ENCODE measurements around the gene MICAL2. TPM values are rescaled to one million over a fixed set of nuclear protein-coding genes. Genes with fewer than 3 reads are reported as not detected.

The MICAL2 gene
- total RNA-seq, 1 experiment from 2014 or later: 37.4 TPM

DNA sequence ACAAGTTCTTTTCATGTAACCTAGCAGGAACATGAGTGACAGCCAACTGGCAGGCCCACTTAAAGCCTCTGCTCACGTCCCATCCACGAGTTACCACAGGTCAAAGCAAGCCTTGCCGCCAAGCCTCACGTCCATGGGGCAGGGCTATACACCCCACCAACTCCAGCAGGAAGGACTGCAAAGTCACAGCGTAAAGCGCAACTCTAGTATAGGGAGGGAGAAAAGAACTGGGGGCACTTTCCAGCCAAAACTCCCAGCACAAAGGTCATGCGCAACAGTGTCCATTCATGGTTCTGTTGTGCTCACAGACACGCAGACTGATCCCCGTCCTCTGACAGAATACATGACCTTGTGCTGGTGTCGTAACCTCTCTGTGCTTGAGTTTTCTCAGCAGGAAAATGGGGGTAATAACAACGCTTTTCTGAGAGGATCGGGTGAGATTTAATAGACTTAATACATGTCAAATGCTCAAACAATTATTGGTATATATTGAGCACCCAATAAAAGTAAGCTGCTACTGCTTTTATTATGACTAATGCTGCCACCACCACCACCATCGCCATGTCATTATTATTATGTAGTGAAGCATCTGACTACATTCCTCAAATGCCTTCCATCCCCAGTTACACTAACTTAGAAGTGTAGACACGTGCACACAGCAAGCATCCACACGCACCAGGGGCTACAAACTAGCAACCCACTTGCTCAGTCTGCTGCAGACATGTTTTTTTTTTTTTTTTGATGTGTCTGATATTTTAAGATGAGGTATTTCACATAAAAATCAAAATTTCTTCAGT lies 162.6 kb downstream of the MICAL2 start:
- Histone ChIP-seq H3K4me1 (ENCODE audit: control insufficient read depth in 1 of 2, insufficient read depth in 2 of 2, low read length in 2 of 2) (peaks cover 8 to 20% of the 10 kb centered on the region in 2 experiments), H3K4me2 (ENCODE audit: low read length) (no peak overlapping the region), H3K9me3 (ENCODE audit: control insufficient read depth in 1 of 2, insufficient read depth in 1 of 2, low read depth in 1 of 2, low read length in 2 of 2) (no peaks in the 10 kb centered on the region), H3K4me3 (replicated peaks in 1 of 2; ENCODE audit: low read depth in 1 of 2, low read length in 2 of 2) (no peak overlapping the region), H3K79me2 (ENCODE audit: insufficient read depth, low read length) (no peaks in the 10 kb centered on the region), H3K36me3 (ENCODE audit: control insufficient read depth in 1 of 2, insufficient read depth in 2 of 2, low read length in 2 of 2) (no peaks in the 10 kb centered on the region), H3K27ac (ENCODE audit: low read depth, low read length) (no peak overlapping the region), H2AFZ (ENCODE audit: low read depth, low read length, poor library complexity, severe bottlenecking) (no peak overlapping the region), H4K20me1 (ENCODE audit: insufficient read depth) (no peaks in the 10 kb centered on the region), H3K9me2 (ENCODE audit: insufficient read depth) (no peaks in the 10 kb centered on the region), H3K9ac (ENCODE audit: low read length) (no peak overlapping the region), H3K27me3 (ENCODE audit: insufficient read depth, low read length) (no peaks in the 10 kb centered on the region)
- CTCF ChIA-PET: no interaction called here
- BruUV-seq (replicated peaks): no TSS peak
- TF ChIP-seq CEBPB (IDR thresholded peaks at IDR 0.05; ENCODE audit: low read depth) (no peak), TCF7L2 (IDR thresholded peaks at IDR 0.05; ENCODE audit: borderline replicate concordance, extremely low read depth, insufficient read depth, insufficient read length) (no peak), EZH2phosphoT487 (IDR thresholded peaks at IDR 0.05; ENCODE audit: borderline replicate concordance) (no peak), YY1 (IDR thresholded peaks at IDR 0.05; ENCODE audit: extremely low read depth, insufficient replicate concordance, low read depth, low read length) (no peak), EGR1 (IDR thresholded peaks at IDR 0.05; ENCODE audit: low read depth) (no peak), RAD21 (IDR thresholded peaks at IDR 0.05; ENCODE audit: low read depth) (no peak), FOSL1 (IDR thresholded peaks at IDR 0.05; ENCODE audit: low read depth) (no peak), SRF (IDR thresholded peaks at IDR 0.05; ENCODE audit: low read depth) (no peak), CBX3 (IDR thresholded peaks at IDR 0.05; ENCODE audit: low read depth) (no peak), JUND (IDR thresholded peaks at IDR 0.05) (no peak)
- TF ChIP-seq, protein P1, sequence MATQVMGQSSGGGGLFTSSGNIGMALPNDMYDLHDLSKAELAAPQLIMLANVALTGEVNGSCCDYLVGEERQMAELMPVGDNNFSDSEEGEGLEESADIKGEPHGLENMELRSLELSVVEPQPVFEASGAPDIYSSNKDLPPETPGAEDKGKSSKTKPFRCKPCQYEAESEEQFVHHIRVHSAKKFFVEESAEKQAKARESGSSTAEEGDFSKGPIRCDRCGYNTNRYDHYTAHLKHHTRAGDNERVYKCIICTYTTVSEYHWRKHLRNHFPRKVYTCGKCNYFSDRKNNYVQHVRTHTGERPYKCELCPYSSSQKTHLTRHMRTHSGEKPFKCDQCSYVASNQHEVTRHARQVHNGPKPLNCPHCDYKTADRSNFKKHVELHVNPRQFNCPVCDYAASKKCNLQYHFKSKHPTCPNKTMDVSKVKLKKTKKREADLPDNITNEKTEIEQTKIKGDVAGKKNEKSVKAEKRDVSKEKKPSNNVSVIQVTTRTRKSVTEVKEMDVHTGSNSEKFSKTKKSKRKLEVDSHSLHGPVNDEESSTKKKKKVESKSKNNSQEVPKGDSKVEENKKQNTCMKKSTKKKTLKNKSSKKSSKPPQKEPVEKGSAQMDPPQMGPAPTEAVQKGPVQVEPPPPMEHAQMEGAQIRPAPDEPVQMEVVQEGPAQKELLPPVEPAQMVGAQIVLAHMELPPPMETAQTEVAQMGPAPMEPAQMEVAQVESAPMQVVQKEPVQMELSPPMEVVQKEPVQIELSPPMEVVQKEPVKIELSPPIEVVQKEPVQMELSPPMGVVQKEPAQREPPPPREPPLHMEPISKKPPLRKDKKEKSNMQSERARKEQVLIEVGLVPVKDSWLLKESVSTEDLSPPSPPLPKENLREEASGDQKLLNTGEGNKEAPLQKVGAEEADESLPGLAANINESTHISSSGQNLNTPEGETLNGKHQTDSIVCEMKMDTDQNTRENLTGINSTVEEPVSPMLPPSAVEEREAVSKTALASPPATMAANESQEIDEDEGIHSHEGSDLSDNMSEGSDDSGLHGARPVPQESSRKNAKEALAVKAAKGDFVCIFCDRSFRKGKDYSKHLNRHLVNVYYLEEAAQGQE (IDR thresholded peaks at IDR 0.05; ENCODE audit: low read depth): no peak
- TF ChIP-seq, protein P2, sequence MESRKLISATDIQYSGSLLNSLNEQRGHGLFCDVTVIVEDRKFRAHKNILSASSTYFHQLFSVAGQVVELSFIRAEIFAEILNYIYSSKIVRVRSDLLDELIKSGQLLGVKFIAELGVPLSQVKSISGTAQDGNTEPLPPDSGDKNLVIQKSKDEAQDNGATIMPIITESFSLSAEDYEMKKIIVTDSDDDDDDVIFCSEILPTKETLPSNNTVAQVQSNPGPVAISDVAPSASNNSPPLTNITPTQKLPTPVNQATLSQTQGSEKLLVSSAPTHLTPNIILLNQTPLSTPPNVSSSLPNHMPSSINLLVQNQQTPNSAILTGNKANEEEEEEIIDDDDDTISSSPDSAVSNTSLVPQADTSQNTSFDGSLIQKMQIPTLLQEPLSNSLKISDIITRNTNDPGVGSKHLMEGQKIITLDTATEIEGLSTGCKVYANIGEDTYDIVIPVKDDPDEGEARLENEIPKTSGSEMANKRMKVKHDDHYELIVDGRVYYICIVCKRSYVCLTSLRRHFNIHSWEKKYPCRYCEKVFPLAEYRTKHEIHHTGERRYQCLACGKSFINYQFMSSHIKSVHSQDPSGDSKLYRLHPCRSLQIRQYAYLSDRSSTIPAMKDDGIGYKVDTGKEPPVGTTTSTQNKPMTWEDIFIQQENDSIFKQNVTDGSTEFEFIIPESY (IDR thresholded peaks at IDR 0.05; ENCODE audit: extremely low read depth, insufficient replicate concordance, low read length): no peak
- TF ChIP-seq, protein P3, sequence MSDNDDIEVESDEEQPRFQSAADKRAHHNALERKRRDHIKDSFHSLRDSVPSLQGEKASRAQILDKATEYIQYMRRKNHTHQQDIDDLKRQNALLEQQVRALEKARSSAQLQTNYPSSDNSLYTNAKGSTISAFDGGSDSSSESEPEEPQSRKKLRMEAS (IDR thresholded peaks at IDR 0.05): no peak
- TF ChIP-seq, protein P4, sequence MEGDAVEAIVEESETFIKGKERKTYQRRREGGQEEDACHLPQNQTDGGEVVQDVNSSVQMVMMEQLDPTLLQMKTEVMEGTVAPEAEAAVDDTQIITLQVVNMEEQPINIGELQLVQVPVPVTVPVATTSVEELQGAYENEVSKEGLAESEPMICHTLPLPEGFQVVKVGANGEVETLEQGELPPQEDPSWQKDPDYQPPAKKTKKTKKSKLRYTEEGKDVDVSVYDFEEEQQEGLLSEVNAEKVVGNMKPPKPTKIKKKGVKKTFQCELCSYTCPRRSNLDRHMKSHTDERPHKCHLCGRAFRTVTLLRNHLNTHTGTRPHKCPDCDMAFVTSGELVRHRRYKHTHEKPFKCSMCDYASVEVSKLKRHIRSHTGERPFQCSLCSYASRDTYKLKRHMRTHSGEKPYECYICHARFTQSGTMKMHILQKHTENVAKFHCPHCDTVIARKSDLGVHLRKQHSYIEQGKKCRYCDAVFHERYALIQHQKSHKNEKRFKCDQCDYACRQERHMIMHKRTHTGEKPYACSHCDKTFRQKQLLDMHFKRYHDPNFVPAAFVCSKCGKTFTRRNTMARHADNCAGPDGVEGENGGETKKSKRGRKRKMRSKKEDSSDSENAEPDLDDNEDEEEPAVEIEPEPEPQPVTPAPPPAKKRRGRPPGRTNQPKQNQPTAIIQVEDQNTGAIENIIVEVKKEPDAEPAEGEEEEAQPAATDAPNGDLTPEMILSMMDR (IDR thresholded peaks at IDR 0.05 in 2 of 3, conservative IDR thresholded peaks at IDR 0.05 in 1 of 3; ENCODE audit: borderline replicate concordance in 1 of 3, insufficient read depth in 1 of 3, low read depth in 2 of 3, low read length in 2 of 3): no peak
- DNase-seq (ENCODE audit: low read depth, low spot score) (no peak), ATAC-seq (no peak)
- POLR2A ChIA-PET: no interaction called here
- RAD21 ChIA-PET (ENCODE audit: low non-redundant PET in 1 of 2, low total read pairs in 2 of 2, uncharacterized antibody in 2 of 2, unreplicated experiment in 2 of 2): no interaction called here
- intact Hi-C loops (cut with micrococcal nuclease): no loop called here

Data from HCT116 (cell line).